ENCODE measurements around the gene PCNX2. TPM values are rescaled to one million over a fixed set of nuclear protein-coding genes. Genes with fewer than 3 reads are reported as not detected.

PCNX2 gene
- total RNA-seq, 4 donors from 2014 or later, result 7.3 to 16.6 (median 12.7) TPM

DNA sequence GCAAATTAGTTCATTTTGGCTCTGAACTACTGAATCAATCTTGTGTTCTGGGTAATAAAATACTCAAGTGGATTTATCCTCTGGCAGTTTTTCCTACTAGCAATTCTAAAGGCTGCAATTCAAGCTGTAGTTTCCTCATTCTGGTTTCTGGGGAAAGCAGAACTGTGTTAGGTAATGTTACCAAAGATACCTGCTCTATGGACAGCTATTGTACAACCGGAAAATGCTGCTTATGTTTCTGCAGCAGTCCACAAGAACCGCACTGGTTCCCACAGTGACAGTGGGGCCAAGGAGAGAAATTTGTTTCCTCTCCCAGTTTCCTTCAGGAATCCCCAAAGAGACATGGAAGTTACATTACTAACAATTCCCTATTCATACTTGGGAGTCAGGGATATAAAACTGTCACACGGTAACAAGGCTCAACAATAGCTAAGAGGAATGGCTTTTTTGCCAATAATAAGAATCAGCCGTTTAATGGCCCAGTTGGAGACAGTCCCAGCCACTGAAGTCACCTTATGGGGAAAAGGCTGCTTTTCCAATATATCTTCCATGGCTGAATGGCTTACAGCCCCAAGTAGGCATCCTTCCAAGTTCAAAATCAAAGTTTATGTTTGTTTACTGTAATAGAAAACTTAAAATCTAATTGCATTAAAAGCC, 52.6 kb downstream of the PCNX2 start:
- ATAC-seq (ENCODE audit: low FRiP score) (no peak), DNase-seq (ENCODE audit: low spot score) (no peak)
- TF ChIP-seq, protein P1, sequence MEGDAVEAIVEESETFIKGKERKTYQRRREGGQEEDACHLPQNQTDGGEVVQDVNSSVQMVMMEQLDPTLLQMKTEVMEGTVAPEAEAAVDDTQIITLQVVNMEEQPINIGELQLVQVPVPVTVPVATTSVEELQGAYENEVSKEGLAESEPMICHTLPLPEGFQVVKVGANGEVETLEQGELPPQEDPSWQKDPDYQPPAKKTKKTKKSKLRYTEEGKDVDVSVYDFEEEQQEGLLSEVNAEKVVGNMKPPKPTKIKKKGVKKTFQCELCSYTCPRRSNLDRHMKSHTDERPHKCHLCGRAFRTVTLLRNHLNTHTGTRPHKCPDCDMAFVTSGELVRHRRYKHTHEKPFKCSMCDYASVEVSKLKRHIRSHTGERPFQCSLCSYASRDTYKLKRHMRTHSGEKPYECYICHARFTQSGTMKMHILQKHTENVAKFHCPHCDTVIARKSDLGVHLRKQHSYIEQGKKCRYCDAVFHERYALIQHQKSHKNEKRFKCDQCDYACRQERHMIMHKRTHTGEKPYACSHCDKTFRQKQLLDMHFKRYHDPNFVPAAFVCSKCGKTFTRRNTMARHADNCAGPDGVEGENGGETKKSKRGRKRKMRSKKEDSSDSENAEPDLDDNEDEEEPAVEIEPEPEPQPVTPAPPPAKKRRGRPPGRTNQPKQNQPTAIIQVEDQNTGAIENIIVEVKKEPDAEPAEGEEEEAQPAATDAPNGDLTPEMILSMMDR (IDR thresholded peaks at IDR 0.05), result no peak

DNA sequence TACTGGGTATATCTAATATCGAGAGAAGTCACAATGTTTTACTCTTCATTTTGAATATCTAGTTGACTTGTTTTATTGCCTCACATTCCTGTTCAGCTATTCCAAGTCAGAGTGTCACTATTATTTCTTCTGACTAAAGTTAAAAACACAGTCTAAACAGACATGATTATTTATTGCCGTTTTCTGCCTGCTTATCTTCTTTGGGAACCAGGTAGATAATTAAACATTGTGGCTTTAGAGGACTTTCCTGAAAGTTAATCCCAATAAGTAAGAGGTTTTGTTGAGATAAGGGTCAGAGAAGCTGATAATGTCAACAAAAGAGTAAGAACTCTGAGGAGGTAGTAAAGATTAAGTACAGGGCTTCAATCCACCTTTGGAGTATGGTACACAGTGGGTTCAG, 53.8 kb downstream of the PCNX2 start:
- TF ChIP-seq, protein P1 (IDR thresholded peaks at IDR 0.05), result no peak
- DNase-seq (ENCODE audit: low spot score) (no peak), ATAC-seq (ENCODE audit: low FRiP score) (no peak)

DNA sequence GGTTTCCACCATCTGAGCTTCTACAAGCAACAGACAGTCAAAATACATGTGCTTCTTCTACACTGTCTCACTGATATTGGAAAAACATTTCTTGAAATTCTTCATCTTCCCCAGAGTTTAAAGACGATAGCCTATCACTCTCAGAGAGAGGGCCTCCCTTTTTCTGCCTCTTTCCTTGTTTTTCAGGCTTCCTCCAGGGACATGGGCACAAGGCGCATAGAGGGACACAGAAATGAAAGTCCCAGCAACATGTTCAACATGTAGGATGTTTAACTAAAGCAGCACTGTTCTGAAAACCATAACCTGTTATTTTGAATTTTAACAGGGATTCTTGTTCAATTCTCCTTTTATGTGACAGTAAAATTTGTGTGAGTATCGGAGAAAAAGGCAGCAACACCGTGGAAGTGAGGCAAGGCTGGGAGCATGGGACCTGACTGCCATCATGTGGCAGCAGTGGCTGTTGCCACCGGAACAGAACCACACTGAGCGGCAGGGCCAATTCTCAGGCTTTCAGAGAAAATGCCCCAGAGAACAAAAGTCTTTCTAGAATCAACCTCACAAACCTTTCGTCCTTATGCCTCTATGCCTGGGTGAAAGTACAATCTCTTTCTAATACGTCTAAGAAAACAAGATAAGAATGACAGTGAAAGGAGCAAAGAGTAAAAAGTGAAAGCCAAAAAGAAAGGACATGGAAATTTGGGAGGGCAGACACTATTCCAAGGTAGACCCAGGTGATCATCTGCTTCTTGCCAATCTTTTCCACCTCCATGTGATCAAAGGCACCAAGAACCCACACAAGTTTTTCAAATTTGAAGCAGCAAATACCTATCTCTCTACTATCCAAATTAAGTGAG, 54.5 kb downstream of the PCNX2 start:
- ATAC-seq (ENCODE audit: low FRiP score) (no peak), DNase-seq (ENCODE audit: low spot score) (no peak)

DNA sequence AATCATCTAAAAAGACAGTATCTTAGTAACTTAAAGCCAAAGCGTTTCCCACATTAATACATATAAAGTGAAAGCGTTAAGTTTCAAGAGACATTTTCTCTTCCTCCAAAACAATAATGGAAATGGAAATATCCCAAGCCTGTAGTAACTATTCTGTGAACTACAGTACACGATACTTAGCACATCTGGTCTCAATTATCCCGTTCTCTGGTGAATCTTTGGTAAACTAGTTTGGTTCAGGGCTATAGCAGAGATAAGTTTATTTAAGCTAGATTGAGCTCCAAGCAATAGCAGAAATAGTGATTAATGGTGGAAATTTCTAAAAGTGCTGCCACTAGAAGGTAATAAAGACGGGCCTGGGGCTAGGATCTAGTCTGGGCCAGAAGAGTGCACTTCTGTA, 55.2 kb downstream of the PCNX2 start:
- DNase-seq (ENCODE audit: low spot score) (no peak), ATAC-seq (ENCODE audit: low FRiP score) (no peak)
- TF ChIP-seq, protein P1 (IDR thresholded peaks at IDR 0.05), result no peak

More for the DNA sequence above, 54.5 kb downstream of the PCNX2 start:
- TF ChIP-seq, protein P1 (IDR thresholded peaks at IDR 0.05), result no peak

DNA sequence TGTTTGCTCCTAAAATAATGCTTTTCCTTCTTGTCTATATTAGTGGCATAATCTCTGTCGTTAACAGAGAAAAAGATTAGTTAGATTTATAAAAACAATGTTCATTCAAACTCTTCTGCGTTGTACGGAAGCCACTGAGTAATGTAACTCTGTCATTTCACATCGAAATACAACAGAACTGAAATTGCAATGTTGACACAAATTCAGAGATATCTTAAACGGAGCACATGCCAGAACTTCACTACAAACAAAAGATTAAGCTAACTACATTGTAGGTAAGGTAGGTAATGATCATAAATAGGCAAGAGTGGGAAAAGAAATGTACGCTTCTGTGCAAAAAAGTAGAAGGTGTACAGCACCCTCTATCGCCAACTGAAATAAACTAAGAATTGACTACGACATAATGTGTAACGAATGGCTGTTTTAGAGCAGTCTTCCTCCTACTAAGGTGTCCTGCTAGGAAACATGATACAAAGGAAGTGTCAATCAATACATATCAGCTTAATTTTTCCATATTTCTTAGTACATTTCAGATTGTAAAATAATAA, 56.6 kb downstream of the PCNX2 start:
- ATAC-seq (ENCODE audit: low FRiP score), result no peak
- DNase-seq (ENCODE audit: low spot score), result no peak
- TF ChIP-seq, protein P1 (IDR thresholded peaks at IDR 0.05), result no peak

DNA sequence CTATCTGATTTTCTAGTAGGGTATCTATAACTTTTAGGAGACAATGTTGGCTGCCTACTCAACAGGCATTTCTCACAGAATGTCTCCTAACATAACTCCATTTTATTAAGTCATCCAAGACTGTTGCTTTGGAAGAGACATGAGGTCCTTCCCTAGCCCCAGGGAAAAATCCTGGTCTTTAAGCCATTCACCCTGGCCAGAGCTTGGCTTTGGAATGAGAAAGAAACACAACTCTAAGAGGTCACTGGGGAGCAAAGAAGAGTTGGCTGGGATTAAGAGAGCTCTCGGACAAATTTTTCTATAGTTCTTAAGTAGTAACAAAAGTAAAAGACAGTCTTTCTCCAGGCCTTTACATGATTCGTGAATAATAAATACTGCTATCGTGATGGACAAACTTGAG, 57.9 kb downstream of the PCNX2 start:
- DNase-seq (ENCODE audit: low spot score) (no peak), ATAC-seq (ENCODE audit: low FRiP score) (no peak)
- TF ChIP-seq, protein P1 (IDR thresholded peaks at IDR 0.05), result no peak
